Fibroblast of lung (primary cell): ENCODE measurements around the gene A1CF.

Source experiments
- EZH2 ChIP-seq: IDR thresholded peaks from 2 replicates; pipeline ENCODE4 v1.5.1; 2012; ENCODE audit warnings: low read length, control low read depth, mild to moderate bottlenecking; ENCODE audit errors: missing control alignments
- TF ChIP-seq, protein P1 (sequence below), 2 donors: IDR thresholded peaks in 1 of 2; conservative IDR thresholded peaks in 1 of 2; 1 replicate in 1 of 2; 2 replicates in 1 of 2; pipeline ENCODE4 v1.5.1; 2011 to 2012; ENCODE audit warnings: low read length in 2 of 2, control low read depth in 1 of 2, inconsistent platforms in 1 of 2, low read depth in 1 of 2, mild to moderate bottlenecking in 1 of 2

DNA sequence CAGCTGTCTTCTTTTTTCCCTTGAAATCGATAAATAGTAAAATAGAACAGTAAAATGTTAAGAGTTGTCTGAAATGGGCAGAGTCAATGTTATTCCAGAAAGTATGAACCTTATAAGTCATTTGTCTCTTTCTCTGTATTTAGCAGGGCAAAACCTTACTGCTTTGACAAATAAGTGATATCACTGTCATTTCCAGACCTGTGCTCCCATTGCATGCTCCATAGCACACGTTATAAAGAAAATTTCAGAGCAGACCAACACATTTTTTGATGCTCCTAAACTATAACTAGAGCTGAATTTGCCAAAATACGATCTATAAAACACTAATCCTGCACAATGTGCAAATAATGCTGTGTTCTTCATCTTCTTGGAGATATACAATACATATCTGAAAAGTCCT is 1.1 kb downstream of the A1CF start:
- TF ChIP-seq, protein P1, sequence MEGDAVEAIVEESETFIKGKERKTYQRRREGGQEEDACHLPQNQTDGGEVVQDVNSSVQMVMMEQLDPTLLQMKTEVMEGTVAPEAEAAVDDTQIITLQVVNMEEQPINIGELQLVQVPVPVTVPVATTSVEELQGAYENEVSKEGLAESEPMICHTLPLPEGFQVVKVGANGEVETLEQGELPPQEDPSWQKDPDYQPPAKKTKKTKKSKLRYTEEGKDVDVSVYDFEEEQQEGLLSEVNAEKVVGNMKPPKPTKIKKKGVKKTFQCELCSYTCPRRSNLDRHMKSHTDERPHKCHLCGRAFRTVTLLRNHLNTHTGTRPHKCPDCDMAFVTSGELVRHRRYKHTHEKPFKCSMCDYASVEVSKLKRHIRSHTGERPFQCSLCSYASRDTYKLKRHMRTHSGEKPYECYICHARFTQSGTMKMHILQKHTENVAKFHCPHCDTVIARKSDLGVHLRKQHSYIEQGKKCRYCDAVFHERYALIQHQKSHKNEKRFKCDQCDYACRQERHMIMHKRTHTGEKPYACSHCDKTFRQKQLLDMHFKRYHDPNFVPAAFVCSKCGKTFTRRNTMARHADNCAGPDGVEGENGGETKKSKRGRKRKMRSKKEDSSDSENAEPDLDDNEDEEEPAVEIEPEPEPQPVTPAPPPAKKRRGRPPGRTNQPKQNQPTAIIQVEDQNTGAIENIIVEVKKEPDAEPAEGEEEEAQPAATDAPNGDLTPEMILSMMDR (conservative IDR thresholded peaks at IDR 0.05 in 1 of 2, IDR thresholded peaks at IDR 0.05 in 1 of 2; ENCODE audit: low read depth in 1 of 2, low read length in 2 of 2): no peak
- no peak for TF ChIP-seq EZH2
